H1 (cell line): ENCODE measurements around the gene FBP1. TPM values are rescaled to one million over a fixed set of nuclear protein-coding genes. Genes with fewer than 3 reads are reported as not detected.

Source experiments
- CBX5 ChIP-seq: fragments of 300-800, 300-1000 bp; sonication (generic); IDR thresholded peaks from 2 replicates; pipeline ENCODE4 v1.7.1; 2016; ENCODE audit warnings: antibody characterized with exemption, low read length, low read depth
- JUN ChIP-seq: IDR thresholded peaks from 2 replicates; pipeline ENCODE4 v1.6.1; 2011; ENCODE audit warnings: low read depth, mild to moderate bottlenecking, improper control_type of control experiment, low read length
- JUND ChIP-seq: IDR thresholded peaks from 2 replicates; pipeline ENCODE4 v1.6.1; 2011; ENCODE audit warnings: mild to moderate bottlenecking, improper control_type of control experiment, low read length
- KDM4A ChIP-seq: IDR thresholded peaks from one replicate; pipeline ENCODE4 v1.7.1; 2012; ENCODE audit warnings: low read depth, mild to moderate bottlenecking, moderate library complexity, low read length, inconsistent platforms; ENCODE audit not compliant: severe bottlenecking
- POLR2A ChIP-seq, 2 experiments: IDR thresholded peaks; 1 replicate in 1 of 2; 2 replicates in 1 of 2; pipeline ENCODE4 v1.6.1; 2011; ENCODE audit warnings: low read depth in 2 of 2, low read length in 2 of 2, mild to moderate bottlenecking in 2 of 2; ENCODE audit errors: control extremely low read depth in 1 of 2
- SAP30 ChIP-seq: fragments of 300-600 bp; sonication (generic); IDR thresholded peaks from 2 replicates; pipeline ENCODE4 v1.7.1; 2012; ENCODE audit warnings: low read length, moderate library complexity, mild to moderate bottlenecking, inconsistent platforms; ENCODE audit not compliant: insufficient read depth, insufficient replicate concordance
- SIX5 ChIP-seq: IDR thresholded peaks from 2 replicates; pipeline ENCODE4 v1.6.1; 2011; ENCODE audit warnings: mild to moderate bottlenecking, low read depth, low read length
- SP1 ChIP-seq: IDR thresholded peaks from 2 replicates; pipeline ENCODE4 v1.6.1; 2011; ENCODE audit warnings: low read depth, low read length
- ZNF274 ChIP-seq: IDR thresholded peaks from 2 replicates; pipeline ENCODE4 v1.7.0; 2012; ENCODE audit warnings: low read length, borderline replicate concordance; ENCODE audit errors: extremely low read depth
- polyA plus RNA-seq, 7 experiments: library from polyadenylated mRNA; depleted of rRNA in 3 of 7; stranded (reverse) in 5 of 7; unstranded in 2 of 7; fragments of >200 nt in 5 of 7; fragments of 200-250 nt in 2 of 7; gene quantifications; 1 replicate in 5 of 7; 2 replicates in 1 of 7; 4 replicates in 1 of 7; pipeline versions ENCODE4 v1.2.1 to v1.2.3, GENCODE V29; 2011 to 2013; ENCODE audit warnings: missing spikeins in 2 of 7, mixed read lengths in 2 of 7
- total RNA-seq: library from RNA; stranded (reverse); fragmentation: NEBNext Ultra II Directional; extraction: Animal tissue kit (Norgen Biotek cat#: 25700); gene quantifications from 2 replicates; pipeline ENCODE4 v1.2.1, GENCODE V29; 2021
- TF ChIP-seq, protein P1 (sequence below): fragments of 300-600 bp; sonication (generic); IDR thresholded peaks from 2 replicates; pipeline ENCODE4 v1.7.1; 2012; ENCODE audit warnings: low read length, moderate library complexity, mild to moderate bottlenecking, inconsistent platforms; ENCODE audit not compliant: insufficient replicate concordance

FBP1 gene
- total and polyA plus RNA-seq, 2 of the 8 experiments (the other 6 are each of a cell fraction or from before 2014, with no cell fraction given) = 1.0 to 4.1 TPM

GRCh38 chr9:94680621-94681020 is 41.3 kb upstream of the FBP1 start (continued):
- TF ChIP-seq, protein P1, sequence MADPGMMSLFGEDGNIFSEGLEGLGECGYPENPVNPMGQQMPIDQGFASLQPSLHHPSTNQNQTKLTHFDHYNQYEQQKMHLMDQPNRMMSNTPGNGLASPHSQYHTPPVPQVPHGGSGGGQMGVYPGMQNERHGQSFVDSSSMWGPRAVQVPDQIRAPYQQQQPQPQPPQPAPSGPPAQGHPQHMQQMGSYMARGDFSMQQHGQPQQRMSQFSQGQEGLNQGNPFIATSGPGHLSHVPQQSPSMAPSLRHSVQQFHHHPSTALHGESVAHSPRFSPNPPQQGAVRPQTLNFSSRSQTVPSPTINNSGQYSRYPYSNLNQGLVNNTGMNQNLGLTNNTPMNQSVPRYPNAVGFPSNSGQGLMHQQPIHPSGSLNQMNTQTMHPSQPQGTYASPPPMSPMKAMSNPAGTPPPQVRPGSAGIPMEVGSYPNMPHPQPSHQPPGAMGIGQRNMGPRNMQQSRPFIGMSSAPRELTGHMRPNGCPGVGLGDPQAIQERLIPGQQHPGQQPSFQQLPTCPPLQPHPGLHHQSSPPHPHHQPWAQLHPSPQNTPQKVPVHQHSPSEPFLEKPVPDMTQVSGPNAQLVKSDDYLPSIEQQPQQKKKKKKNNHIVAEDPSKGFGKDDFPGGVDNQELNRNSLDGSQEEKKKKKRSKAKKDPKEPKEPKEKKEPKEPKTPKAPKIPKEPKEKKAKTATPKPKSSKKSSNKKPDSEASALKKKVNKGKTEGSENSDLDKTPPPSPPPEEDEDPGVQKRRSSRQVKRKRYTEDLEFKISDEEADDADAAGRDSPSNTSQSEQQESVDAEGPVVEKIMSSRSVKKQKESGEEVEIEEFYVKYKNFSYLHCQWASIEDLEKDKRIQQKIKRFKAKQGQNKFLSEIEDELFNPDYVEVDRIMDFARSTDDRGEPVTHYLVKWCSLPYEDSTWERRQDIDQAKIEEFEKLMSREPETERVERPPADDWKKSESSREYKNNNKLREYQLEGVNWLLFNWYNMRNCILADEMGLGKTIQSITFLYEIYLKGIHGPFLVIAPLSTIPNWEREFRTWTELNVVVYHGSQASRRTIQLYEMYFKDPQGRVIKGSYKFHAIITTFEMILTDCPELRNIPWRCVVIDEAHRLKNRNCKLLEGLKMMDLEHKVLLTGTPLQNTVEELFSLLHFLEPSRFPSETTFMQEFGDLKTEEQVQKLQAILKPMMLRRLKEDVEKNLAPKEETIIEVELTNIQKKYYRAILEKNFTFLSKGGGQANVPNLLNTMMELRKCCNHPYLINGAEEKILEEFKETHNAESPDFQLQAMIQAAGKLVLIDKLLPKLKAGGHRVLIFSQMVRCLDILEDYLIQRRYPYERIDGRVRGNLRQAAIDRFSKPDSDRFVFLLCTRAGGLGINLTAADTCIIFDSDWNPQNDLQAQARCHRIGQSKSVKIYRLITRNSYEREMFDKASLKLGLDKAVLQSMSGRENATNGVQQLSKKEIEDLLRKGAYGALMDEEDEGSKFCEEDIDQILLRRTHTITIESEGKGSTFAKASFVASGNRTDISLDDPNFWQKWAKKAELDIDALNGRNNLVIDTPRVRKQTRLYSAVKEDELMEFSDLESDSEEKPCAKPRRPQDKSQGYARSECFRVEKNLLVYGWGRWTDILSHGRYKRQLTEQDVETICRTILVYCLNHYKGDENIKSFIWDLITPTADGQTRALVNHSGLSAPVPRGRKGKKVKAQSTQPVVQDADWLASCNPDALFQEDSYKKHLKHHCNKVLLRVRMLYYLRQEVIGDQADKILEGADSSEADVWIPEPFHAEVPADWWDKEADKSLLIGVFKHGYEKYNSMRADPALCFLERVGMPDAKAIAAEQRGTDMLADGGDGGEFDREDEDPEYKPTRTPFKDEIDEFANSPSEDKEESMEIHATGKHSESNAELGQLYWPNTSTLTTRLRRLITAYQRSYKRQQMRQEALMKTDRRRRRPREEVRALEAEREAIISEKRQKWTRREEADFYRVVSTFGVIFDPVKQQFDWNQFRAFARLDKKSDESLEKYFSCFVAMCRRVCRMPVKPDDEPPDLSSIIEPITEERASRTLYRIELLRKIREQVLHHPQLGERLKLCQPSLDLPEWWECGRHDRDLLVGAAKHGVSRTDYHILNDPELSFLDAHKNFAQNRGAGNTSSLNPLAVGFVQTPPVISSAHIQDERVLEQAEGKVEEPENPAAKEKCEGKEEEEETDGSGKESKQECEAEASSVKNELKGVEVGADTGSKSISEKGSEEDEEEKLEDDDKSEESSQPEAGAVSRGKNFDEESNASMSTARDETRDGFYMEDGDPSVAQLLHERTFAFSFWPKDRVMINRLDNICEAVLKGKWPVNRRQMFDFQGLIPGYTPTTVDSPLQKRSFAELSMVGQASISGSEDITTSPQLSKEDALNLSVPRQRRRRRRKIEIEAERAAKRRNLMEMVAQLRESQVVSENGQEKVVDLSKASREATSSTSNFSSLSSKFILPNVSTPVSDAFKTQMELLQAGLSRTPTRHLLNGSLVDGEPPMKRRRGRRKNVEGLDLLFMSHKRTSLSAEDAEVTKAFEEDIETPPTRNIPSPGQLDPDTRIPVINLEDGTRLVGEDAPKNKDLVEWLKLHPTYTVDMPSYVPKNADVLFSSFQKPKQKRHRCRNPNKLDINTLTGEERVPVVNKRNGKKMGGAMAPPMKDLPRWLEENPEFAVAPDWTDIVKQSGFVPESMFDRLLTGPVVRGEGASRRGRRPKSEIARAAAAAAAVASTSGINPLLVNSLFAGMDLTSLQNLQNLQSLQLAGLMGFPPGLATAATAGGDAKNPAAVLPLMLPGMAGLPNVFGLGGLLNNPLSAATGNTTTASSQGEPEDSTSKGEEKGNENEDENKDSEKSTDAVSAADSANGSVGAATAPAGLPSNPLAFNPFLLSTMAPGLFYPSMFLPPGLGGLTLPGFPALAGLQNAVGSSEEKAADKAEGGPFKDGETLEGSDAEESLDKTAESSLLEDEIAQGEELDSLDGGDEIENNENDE = no peak
- no peak for TF ChIP-seq JUN
- no peak for TF ChIP-seq JUND
- no peak for TF ChIP-seq SAP30
- TF ChIP-seq SP1 = no peak
- TF ChIP-seq SIX5 = no peak
- TF ChIP-seq CBX5 = no peak
- TF ChIP-seq KDM4A = no peak
- TF ChIP-seq ZNF274 = no peak
- TF ChIP-seq POLR2A (IDR thresholded peaks at IDR 0.05; ENCODE audit: control extremely low read depth in 1 of 2, low read depth in 2 of 2, low read length in 2 of 2) = no peak
- TF ChIP-seq, all 59 proteins: peak for 0
